Ovary (tissue), 3 donors: ENCODE results near the gene TCF4.

Experiments
- EP300 ChIP-seq: sonication (generic); formaldehyde crosslinking; IDR thresholded peaks from one replicate; pipeline ENCODE4 v1.6.1; 2017; ENCODE audit warnings: antibody characterized with exemption
- POLR2A ChIP-seq: fragments of 450-650 bp; IDR thresholded peaks from one replicate; pipeline ENCODE4 v1.6.1; 2017; ENCODE audit warnings: antibody characterized with exemption, mild to moderate bottlenecking, moderate library complexity
- TF ChIP-seq, protein P1 (sequence below), 3 donors: fragments of 450-650 bp in 2 of 3; fragments of 200-600 bp in 1 of 3; IDR thresholded peaks; one replicate each; pipeline versions ENCODE4 v1.5.1 to v1.8.0; 2016 to 2022; ENCODE audit warnings: antibody characterized with exemption in 3 of 3, mild to moderate bottlenecking in 1 of 3
- donor health status: DM: no; HTN: no; CAD: no.

DNA sequence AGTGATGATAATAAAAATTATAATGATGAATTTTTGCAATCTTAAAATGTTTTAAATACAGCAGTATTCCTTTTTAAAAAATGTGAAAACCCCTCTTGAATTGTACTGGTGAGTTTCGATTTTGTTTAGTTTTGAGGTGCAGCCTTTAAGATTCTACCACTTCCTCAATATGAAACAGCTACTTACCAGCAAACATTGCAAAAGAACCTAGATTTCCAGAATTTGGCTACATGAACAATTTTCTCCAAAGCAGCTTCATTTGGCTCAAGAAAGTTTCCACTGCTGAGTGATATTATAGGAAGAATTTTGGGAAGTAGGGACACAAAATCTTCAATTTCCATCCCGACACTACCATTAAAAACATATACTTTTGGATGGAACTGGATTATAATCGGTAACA lies 12.0 kb downstream of the TCF4 start:
- TF ChIP-seq, protein P1, sequence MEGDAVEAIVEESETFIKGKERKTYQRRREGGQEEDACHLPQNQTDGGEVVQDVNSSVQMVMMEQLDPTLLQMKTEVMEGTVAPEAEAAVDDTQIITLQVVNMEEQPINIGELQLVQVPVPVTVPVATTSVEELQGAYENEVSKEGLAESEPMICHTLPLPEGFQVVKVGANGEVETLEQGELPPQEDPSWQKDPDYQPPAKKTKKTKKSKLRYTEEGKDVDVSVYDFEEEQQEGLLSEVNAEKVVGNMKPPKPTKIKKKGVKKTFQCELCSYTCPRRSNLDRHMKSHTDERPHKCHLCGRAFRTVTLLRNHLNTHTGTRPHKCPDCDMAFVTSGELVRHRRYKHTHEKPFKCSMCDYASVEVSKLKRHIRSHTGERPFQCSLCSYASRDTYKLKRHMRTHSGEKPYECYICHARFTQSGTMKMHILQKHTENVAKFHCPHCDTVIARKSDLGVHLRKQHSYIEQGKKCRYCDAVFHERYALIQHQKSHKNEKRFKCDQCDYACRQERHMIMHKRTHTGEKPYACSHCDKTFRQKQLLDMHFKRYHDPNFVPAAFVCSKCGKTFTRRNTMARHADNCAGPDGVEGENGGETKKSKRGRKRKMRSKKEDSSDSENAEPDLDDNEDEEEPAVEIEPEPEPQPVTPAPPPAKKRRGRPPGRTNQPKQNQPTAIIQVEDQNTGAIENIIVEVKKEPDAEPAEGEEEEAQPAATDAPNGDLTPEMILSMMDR (IDR thresholded peaks at IDR 0.05) = no peak
- TF ChIP-seq POLR2A = no peak
- TF ChIP-seq EP300 = no peak
